GM18907 (cell line): ENCODE data around the gene IL1RAPL2.
"Not testable (repeated sequence)": the region's sequence is repeated elsewhere in the genome, so short reads cannot be mapped to it uniquely, and the experiment has no call there.

Experiments
- ATAC-seq: cut with Tn5 transposase; IDR thresholded peaks from one replicate; pipeline ENCODE4 v1.9.1; 2021; ENCODE audit warnings: mild to moderate bottlenecking, moderate library complexity; ENCODE audit not compliant: unreplicated experiment

Gene IL1RAPL2

GRCh38 chrX:104669063-104669462, 103.1 kb downstream of the IL1RAPL2 start:
- ATAC-seq, result no peak

GRCh38 chrX:104670051-104670450, 104.1 kb downstream of the IL1RAPL2 start:
- no peak for ATAC-seq

GRCh38 chrX:104677517-104677916, 111.5 kb downstream of the IL1RAPL2 start:
- ATAC-seq, result not testable (repeated sequence)

GRCh38 chrX:104679175-104679574, 113.2 kb downstream of the IL1RAPL2 start:
- no peak for ATAC-seq

- ATAC-seq, result no peak
These were observed 115.2 kb downstream of the IL1RAPL2 start for GRCh38 chrX:104681214-104681613.

GRCh38 chrX:104684077-104684476, 118.1 kb downstream of the IL1RAPL2 start:
- ATAC-seq, result no peak

- ATAC-seq, result peak; percentile 86
These were observed 129.6 kb downstream of the IL1RAPL2 start for GRCh38 chrX:104695593-104695992.

GRCh38 chrX:104696667-104697066, 130.7 kb downstream of the IL1RAPL2 start:
- ATAC-seq, result no peak

GRCh38 chrX:104697294-104697693, 131.3 kb downstream of the IL1RAPL2 start:
- ATAC-seq, result no peak

GRCh38 chrX:104707042-104707441, 141.0 kb downstream of the IL1RAPL2 start:
- ATAC-seq, result no peak

- no peak for ATAC-seq
These were observed 141.6 kb downstream of the IL1RAPL2 start for GRCh38 chrX:104707572-104707971.

- no peak for ATAC-seq
These were observed 146.5 kb downstream of the IL1RAPL2 start for GRCh38 chrX:104712515-104712914.

- no peak for ATAC-seq
These were observed 155.9 kb downstream of the IL1RAPL2 start for GRCh38 chrX:104721854-104722253.

- ATAC-seq, result no peak
These were observed 162.5 kb downstream of the IL1RAPL2 start for GRCh38 chrX:104728456-104728855.

- ATAC-seq, result no peak
These were observed 176.4 kb downstream of the IL1RAPL2 start for GRCh38 chrX:104742355-104742754.

GRCh38 chrX:104745152-104745551, 179.2 kb downstream of the IL1RAPL2 start:
- no peak for ATAC-seq

- no peak for ATAC-seq
These were observed 184.1 kb downstream of the IL1RAPL2 start for GRCh38 chrX:104749951-104750610.

- ATAC-seq, result no peak
These were observed 196.6 kb downstream of the IL1RAPL2 start for GRCh38 chrX:104762641-104763040.

- no peak for ATAC-seq
These were observed 223.8 kb downstream of the IL1RAPL2 start for GRCh38 chrX:104789784-104790183.

- ATAC-seq, result no peak
These were observed 229.8 kb downstream of the IL1RAPL2 start for GRCh38 chrX:104795804-104796203.

GRCh38 chrX:104803219-104803618, 237.2 kb downstream of the IL1RAPL2 start:
- ATAC-seq, result no peak

GRCh38 chrX:104806346-104806745, 240.3 kb downstream of the IL1RAPL2 start:
- no peak for ATAC-seq

- no peak for ATAC-seq
These were observed 267.4 kb downstream of the IL1RAPL2 start for GRCh38 chrX:104833401-104833800.
